Naive thymus-derived CD4-positive, alpha-beta T cell (primary cell): Measurements from ENCODE around the gene CDC42EP3. TPM values are rescaled to one million over a fixed set of nuclear protein-coding genes. Genes with fewer than 3 reads are reported as not detected.

ENCODE experiments used
- ATAC-seq: fragments of 150-1000 bp; cut with Tn5 transposase; 2 replicates; pipeline ENCODE4 v1.10.0; 2021; ENCODE audit warnings: mild to moderate bottlenecking, moderate library complexity
- CTCF ChIA-PET: fragments of 350-600 bp; sonication (Branson Sonifier 250); formaldehyde crosslinking; loops from one replicate; lab custom pipeline; 2021; ENCODE audit warnings: antibody characterized with exemption; lab: Charles Lee
- POLR2A ChIA-PET: fragments of 350-600 bp; sonication (Branson Sonifier 250); formaldehyde crosslinking; loops from one replicate; lab custom pipeline; 2021; ENCODE audit warnings: antibody characterized with exemption, inconsistent platforms; lab: Charles Lee
- DNase-seq, 9 donors: peaks; one replicate each; pipeline versions ENCODE4 v3.0.0 to v3.0.0-alpha.2; 2020 to 2022; ENCODE audit warnings: mixed read lengths in 1 of 9
- H3K27ac ChIP-seq: one replicate; pipeline ENCODE4 v1.7.0; 2013; ENCODE audit warnings: mild to moderate bottlenecking, low read depth, low read length, moderate library complexity
- H3K27me3 ChIP-seq, 2 donors: one replicate each; pipeline ENCODE4 v1.7.0; 2013; ENCODE audit warnings: low read length in 2 of 2, mild to moderate bottlenecking in 2 of 2, moderate library complexity in 2 of 2; ENCODE audit not compliant: control insufficient read depth in 2 of 2, insufficient read depth in 2 of 2
- H3K36me3 ChIP-seq, 3 experiments: 1 replicate in 2 of 3; 2 replicates in 1 of 3; pipeline ENCODE4 v1.7.0; 2013; ENCODE audit warnings: low read length in 3 of 3, mild to moderate bottlenecking in 3 of 3, moderate library complexity in 1 of 3; ENCODE audit not compliant: insufficient read depth in 3 of 3, control insufficient read depth in 2 of 3
- H3K4me1 ChIP-seq, 2 donors: one replicate each; pipeline ENCODE4 v1.7.0; 2013; ENCODE audit warnings: low read length in 2 of 2, mild to moderate bottlenecking in 2 of 2, moderate library complexity in 1 of 2; ENCODE audit not compliant: control insufficient read depth in 2 of 2, insufficient read depth in 2 of 2
- H3K4me3 ChIP-seq: 2 replicates; pipeline ENCODE4 v1.7.0; 2013; ENCODE audit warnings: mild to moderate bottlenecking, low read length
- H3K9me3 ChIP-seq, 3 experiments: 1 replicate in 2 of 3; 2 replicates in 1 of 3; pipeline ENCODE4 v1.7.0; 2013; ENCODE audit warnings: low read length in 3 of 3; ENCODE audit not compliant: control insufficient read depth in 2 of 3
- H3K27ac Mint-ChIP-seq, 9 donors: one replicate each; pipeline ENCODE4 v1.8.0; 2020 to 2022; ENCODE audit warnings: mixed read lengths in 9 of 9, mild to moderate bottlenecking in 8 of 9, moderate library complexity in 5 of 9, inconsistent platforms in 2 of 9
- H3K27me3 Mint-ChIP-seq, 5 donors: one replicate each; pipeline ENCODE4 v1.8.0; 2021 to 2022; ENCODE audit warnings: mixed read lengths in 5 of 5, mild to moderate bottlenecking in 1 of 5
- H3K36me3 Mint-ChIP-seq, 5 donors: one replicate each; pipeline ENCODE4 v1.8.0; 2020 to 2022; ENCODE audit warnings: mixed read lengths in 5 of 5, mild to moderate bottlenecking in 3 of 5, inconsistent platforms in 1 of 5
- H3K4me1 Mint-ChIP-seq, 7 donors: one replicate each; pipeline ENCODE4 v1.8.0; 2020 to 2022; ENCODE audit warnings: mixed read lengths in 7 of 7, mild to moderate bottlenecking in 3 of 7, inconsistent platforms in 1 of 7
- H3K4me3 Mint-ChIP-seq, 10 donors: one replicate each; pipeline ENCODE4 v1.8.0; 2020 to 2022; ENCODE audit warnings: mild to moderate bottlenecking in 10 of 10, mixed read lengths in 10 of 10, moderate library complexity in 6 of 10, inconsistent platforms in 2 of 10
- H3K9me3 Mint-ChIP-seq, 11 donors: one replicate each; pipeline ENCODE4 v1.8.0; 2020 to 2022; ENCODE audit warnings: mixed read lengths in 11 of 11, mild to moderate bottlenecking in 4 of 11, inconsistent platforms in 1 of 11, moderate library complexity in 1 of 11
- intact Hi-C, 2 donors: fragments of 100-400 bp; cut with micrococcal nuclease; formaldehyde crosslinking; loops; one replicate each; pipeline ENCODE4 v1.15.1; 2023
- polyA plus RNA-seq, 2 donors: library from polyadenylated mRNA; unstranded; fragments of 300-500 nt; fragmentation: Illumina TruSeq; gene quantifications; one replicate each; pipeline ENCODE4 v1.2.3, GENCODE V29; 2021
- total RNA-seq, 6 experiments: library from RNA in 5 of 6; stranded (reverse) in 5 of 6; gene quantifications; 1 replicate in 5 of 6; 2 replicates in 1 of 6; pipeline ENCODE4 v1.2.3 and lab custom pipeline; 2021 to 2026

The CDC42EP3 gene
- total and polyA plus RNA-seq, 7 experiments from 2014 or later = 15.9 to 96.3 (median 17.8) TPM

- ChIA-PET POLR2A (interaction anchor here (0.6 to 3.6 kb wide), 3 partner anchors 19 to 82 kb away, joined by 3 to 16 read pairs (median 4); no protein-coding TSS in a partner anchor), CTCF (no interaction called here)
- Mint-ChIP-seq H3K4me3 (no peak overlapping the region), H3K9me3 (peaks cover 0 to 17% (median 0%) of the 10 kb centered on the region in 11 donors), H3K27me3 (peaks cover 0 to 3% (median 0%) of the 10 kb centered on the region in 5 donors), H3K4me1 (peaks cover 44 to 56% (median 45%) of the 10 kb centered on the region in 7 donors), H3K27ac (no peak overlapping the region), H3K36me3 (peaks cover 0 to 7% (median 0%) of the 10 kb centered on the region in 5 donors)
- Histone ChIP-seq H3K4me3 (no peak overlapping the region), H3K36me3 (no peaks in the 10 kb centered on the region), H3K27ac (no peak overlapping the region), H3K27me3 (no peaks in the 10 kb centered on the region), H3K9me3 (no peaks in the 10 kb centered on the region), H3K4me1 (peaks cover 30 to 68% of the 10 kb centered on the region in 2 donors)
- DNase-seq = no peak
- intact Hi-C loops = loop anchor here in 1 of 2 donors (5.0 kb wide), 1 partner anchor 33 kb away; no protein-coding TSS in a partner anchor
- no peak for ATAC-seq
Observed at GRCh38 chr2:37619959-37620300, 51.5 kb downstream of the CDC42EP3 start.

- H3K27ac Mint-ChIP-seq = no peak overlapping the region
- Histone ChIP-seq H3K36me3 (no peaks in the 10 kb centered on the region), H3K4me3 (no peak overlapping the region), H3K4me1 (peaks cover 29 to 64% of the 10 kb centered on the region in 2 donors), H3K9me3 (no peaks in the 10 kb centered on the region), H3K27ac (no peak overlapping the region), H3K27me3 (no peaks in the 10 kb centered on the region)
- POLR2A ChIA-PET = interaction anchor here (0.6 to 3.6 kb wide), 4 partner anchors 19 to 163 kb away, joined by 3 to 16 read pairs (median 4); no protein-coding TSS in a partner anchor
- H3K27me3 Mint-ChIP-seq = peaks cover 0 to 3% (median 0%) of the 10 kb centered on the region in 5 donors
- H3K4me3 Mint-ChIP-seq = no peak overlapping the region
- no peak for ATAC-seq
- CTCF ChIA-PET = interaction anchor here (0.6 to 1.1 kb wide), 2 partner anchors 13 to 52 kb away, joined by 3 read pairs; no protein-coding TSS in a partner anchor
- intact Hi-C loops = no loop called here
- no peak for DNase-seq
- peaks cover 0 to 7% (median 0%) of the 10 kb centered on the region in 5 donors for H3K36me3 Mint-ChIP-seq
- H3K9me3 Mint-ChIP-seq = peaks cover 0 to 17% (median 0%) of the 10 kb centered on the region in 11 donors
- H3K4me1 Mint-ChIP-seq = peaks cover 41 to 55% (median 44%) of the 10 kb centered on the region in 7 donors
Observed at GRCh38 chr2:37619230-37619958, 52.0 kb downstream of the CDC42EP3 start.

- Histone ChIP-seq H3K27me3 (no peaks in the 10 kb centered on the region), H3K9me3 (no peaks in the 10 kb centered on the region), H3K4me1 (peaks cover 22 to 53% of the 10 kb centered on the region in 2 donors), H3K4me3 (no peak overlapping the region), H3K36me3 (no peaks in the 10 kb centered on the region), H3K27ac (no peak overlapping the region)
- ATAC-seq (no peak), DNase-seq (no peak)
- H3K36me3 Mint-ChIP-seq = peaks cover 0 to 7% (median 0%) of the 10 kb centered on the region in 5 donors
- POLR2A ChIA-PET = interaction anchor here (1.1 to 3.6 kb wide), 2 partner anchors 18 to 162 kb away, joined by 4 to 16 read pairs; no protein-coding TSS in a partner anchor
- peaks cover 0 to 12% (median 0%) of the 10 kb centered on the region in 11 donors for H3K9me3 Mint-ChIP-seq
- H3K27ac Mint-ChIP-seq = peak overlapping the region in 4 of 9 donors; percentile 8 to 66 (median 45)
- CTCF ChIA-PET = interaction anchor here (0.7 to 1.1 kb wide), 2 partner anchors 14 to 823 kb away, joined by 3 read pairs; no protein-coding TSS in a partner anchor
- intact Hi-C loops = no loop called here
- H3K4me3 Mint-ChIP-seq = no peak overlapping the region
- H3K27me3 Mint-ChIP-seq = peaks cover 0 to 3% (median 0%) of the 10 kb centered on the region in 5 donors
- peaks cover 31 to 45% (median 37%) of the 10 kb centered on the region in 7 donors for H3K4me1 Mint-ChIP-seq
Observed at GRCh38 chr2:37618326-37618725, 53.1 kb downstream of the CDC42EP3 start.

- intact Hi-C loops = loop anchor here in 1 of 2 donors (2.0 kb wide), 1 partner anchor 17 kb away; no protein-coding TSS in a partner anchor
- DNase-seq (no peak), ATAC-seq (peak; percentile 7)
- H3K9me3 Mint-ChIP-seq = peaks cover 0 to 12% (median 0%) of the 10 kb centered on the region in 11 donors
- peaks cover 22 to 43% of the 10 kb centered on the region in 2 donors for H3K4me1 ChIP-seq
- peaks cover 0 to 7% (median 0%) of the 10 kb centered on the region in 5 donors for H3K36me3 Mint-ChIP-seq
- no peaks in the 10 kb centered on the region for H3K27me3 ChIP-seq
- H3K27ac ChIP-seq = no peak overlapping the region
- H3K4me1 Mint-ChIP-seq = peaks cover 28 to 39% (median 30%) of the 10 kb centered on the region in 7 donors
- ChIA-PET CTCF (interaction anchor here (0.8 kb wide), 1 partner anchor 8 kb away, joined by 3 read pairs; no protein-coding TSS in a partner anchor), POLR2A (interaction anchor here (3.6 kb wide), 1 partner anchor 17 kb away, joined by 16 read pairs; no protein-coding TSS in a partner anchor)
- peak overlapping the region in 7 of 9 donors; percentile 39 to 95 (median 91) for H3K27ac Mint-ChIP-seq
- H3K4me3 Mint-ChIP-seq = no peak overlapping the region
- H3K4me3 ChIP-seq = no peak overlapping the region
- H3K27me3 Mint-ChIP-seq = peaks cover 0 to 3% (median 0%) of the 10 kb centered on the region in 5 donors
- no peaks in the 10 kb centered on the region for H3K36me3 ChIP-seq
- H3K9me3 ChIP-seq = no peaks in the 10 kb centered on the region
Observed at GRCh38 chr2:37617119-37617892, 54.1 kb downstream of the CDC42EP3 start.

GRCh38 chr2:37616677-37617005 lies 54.8 kb downstream of the CDC42EP3 start:
- Mint-ChIP-seq H3K4me3 (peak overlapping the region in 1 of 10 donors; percentile 62), H3K27me3 (peaks cover 0 to under 1% (median 0%) of the 10 kb centered on the region in 5 donors), H3K4me1 (peaks cover 28 to 37% (median 30%) of the 10 kb centered on the region in 7 donors), H3K36me3 (peaks cover 0 to 6% (median 0%) of the 10 kb centered on the region in 5 donors), H3K27ac (peak overlapping the region in 8 of 9 donors; percentile 82 to 96 (median 92)), H3K9me3 (peaks cover 0 to 11% (median 0%) of the 10 kb centered on the region in 11 donors)
- no peak overlapping the region for H3K4me3 ChIP-seq
- H3K4me1 ChIP-seq = peaks cover 22 to 46% of the 10 kb centered on the region in 2 donors
- intact Hi-C loops = loop anchor here in 1 of 2 donors (1.0 to 2.0 kb wide), 3 partner anchors 10 to 30 kb away; no protein-coding TSS in a partner anchor
- H3K36me3 ChIP-seq = no peaks in the 10 kb centered on the region
- H3K27me3 ChIP-seq = no peaks in the 10 kb centered on the region
- no peaks in the 10 kb centered on the region for H3K9me3 ChIP-seq
- POLR2A ChIA-PET = interaction anchor here (0.6 to 2.8 kb wide), 5 partner anchors 9 to 523 kb away, joined by 3 to 12 read pairs (median 3); no protein-coding TSS in a partner anchor
- ATAC-seq = no peak
- CTCF ChIA-PET = interaction anchor here (1.3 kb wide), 1 partner anchor 202 kb away, joined by 4 read pairs; no protein-coding TSS in a partner anchor
- no peak for DNase-seq
- peak overlapping the region; percentile 49 for H3K27ac ChIP-seq
